Tibial nerve (tissue), 3 donors: ENCODE data around the gene EPB41L1.

Experiments
- CTCF ChIP-seq, 5 experiments: fragments of 200-600 bp in 3 of 5; fragments of 450-650 bp in 2 of 5; sonication (generic) in 3 of 5; IDR thresholded peaks; one replicate each; pipeline ENCODE4 v1.5.1; 2016 to 2019; ENCODE audit warnings: antibody characterized with exemption in 5 of 5, mild to moderate bottlenecking in 3 of 5, moderate library complexity in 2 of 5
- POLR2A ChIP-seq, 2 donors: fragments of 450-650 bp; IDR thresholded peaks; one replicate each; pipeline ENCODE4 v1.6.1; 2017; ENCODE audit warnings: antibody characterized with exemption in 2 of 2, mild to moderate bottlenecking in 2 of 2, moderate library complexity in 2 of 2

GRCh38 chr20:36126836-36127527, 27.6 kb upstream of the EPB41L1 start:
- no peak for TF ChIP-seq CTCF (IDR thresholded peaks at IDR 0.05)
- TF ChIP-seq POLR2A (IDR thresholded peaks at IDR 0.05) = no peak
